ENCODE results near the gene PHLDB3.

DNA sequence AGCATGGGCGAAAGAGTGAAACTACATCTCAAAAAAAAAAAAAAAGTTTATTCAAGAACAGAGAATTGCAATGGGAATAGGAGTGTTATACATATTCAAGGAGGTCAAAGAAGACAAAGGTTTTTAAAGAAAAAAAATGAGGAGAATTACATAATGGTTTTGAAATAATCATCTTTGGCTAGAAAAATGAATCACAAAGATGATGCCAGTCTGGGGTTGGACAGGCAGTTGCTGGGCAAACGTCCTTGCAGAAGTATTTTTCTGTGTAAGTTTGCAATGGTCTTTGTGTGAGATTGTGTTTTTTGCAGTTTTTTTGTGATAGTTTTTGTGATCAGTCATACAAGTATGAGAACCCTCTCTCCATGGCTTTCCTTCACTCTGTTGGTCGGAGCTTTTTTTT, 62.8 kb downstream of the PHLDB3 start:
- TF ChIP-seq, protein P1, sequence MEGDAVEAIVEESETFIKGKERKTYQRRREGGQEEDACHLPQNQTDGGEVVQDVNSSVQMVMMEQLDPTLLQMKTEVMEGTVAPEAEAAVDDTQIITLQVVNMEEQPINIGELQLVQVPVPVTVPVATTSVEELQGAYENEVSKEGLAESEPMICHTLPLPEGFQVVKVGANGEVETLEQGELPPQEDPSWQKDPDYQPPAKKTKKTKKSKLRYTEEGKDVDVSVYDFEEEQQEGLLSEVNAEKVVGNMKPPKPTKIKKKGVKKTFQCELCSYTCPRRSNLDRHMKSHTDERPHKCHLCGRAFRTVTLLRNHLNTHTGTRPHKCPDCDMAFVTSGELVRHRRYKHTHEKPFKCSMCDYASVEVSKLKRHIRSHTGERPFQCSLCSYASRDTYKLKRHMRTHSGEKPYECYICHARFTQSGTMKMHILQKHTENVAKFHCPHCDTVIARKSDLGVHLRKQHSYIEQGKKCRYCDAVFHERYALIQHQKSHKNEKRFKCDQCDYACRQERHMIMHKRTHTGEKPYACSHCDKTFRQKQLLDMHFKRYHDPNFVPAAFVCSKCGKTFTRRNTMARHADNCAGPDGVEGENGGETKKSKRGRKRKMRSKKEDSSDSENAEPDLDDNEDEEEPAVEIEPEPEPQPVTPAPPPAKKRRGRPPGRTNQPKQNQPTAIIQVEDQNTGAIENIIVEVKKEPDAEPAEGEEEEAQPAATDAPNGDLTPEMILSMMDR (IDR thresholded peaks at IDR 0.05; ENCODE audit: poor library complexity, severe bottlenecking) = no peak
- TF ChIP-seq SMC3 (conservative IDR thresholded peaks at IDR 0.05; ENCODE audit: poor library complexity) (no peak), EP300 (conservative IDR thresholded peaks at IDR 0.05; ENCODE audit: poor library complexity, severe bottlenecking) (no peak)
- TF ChIP-seq, protein P2, sequence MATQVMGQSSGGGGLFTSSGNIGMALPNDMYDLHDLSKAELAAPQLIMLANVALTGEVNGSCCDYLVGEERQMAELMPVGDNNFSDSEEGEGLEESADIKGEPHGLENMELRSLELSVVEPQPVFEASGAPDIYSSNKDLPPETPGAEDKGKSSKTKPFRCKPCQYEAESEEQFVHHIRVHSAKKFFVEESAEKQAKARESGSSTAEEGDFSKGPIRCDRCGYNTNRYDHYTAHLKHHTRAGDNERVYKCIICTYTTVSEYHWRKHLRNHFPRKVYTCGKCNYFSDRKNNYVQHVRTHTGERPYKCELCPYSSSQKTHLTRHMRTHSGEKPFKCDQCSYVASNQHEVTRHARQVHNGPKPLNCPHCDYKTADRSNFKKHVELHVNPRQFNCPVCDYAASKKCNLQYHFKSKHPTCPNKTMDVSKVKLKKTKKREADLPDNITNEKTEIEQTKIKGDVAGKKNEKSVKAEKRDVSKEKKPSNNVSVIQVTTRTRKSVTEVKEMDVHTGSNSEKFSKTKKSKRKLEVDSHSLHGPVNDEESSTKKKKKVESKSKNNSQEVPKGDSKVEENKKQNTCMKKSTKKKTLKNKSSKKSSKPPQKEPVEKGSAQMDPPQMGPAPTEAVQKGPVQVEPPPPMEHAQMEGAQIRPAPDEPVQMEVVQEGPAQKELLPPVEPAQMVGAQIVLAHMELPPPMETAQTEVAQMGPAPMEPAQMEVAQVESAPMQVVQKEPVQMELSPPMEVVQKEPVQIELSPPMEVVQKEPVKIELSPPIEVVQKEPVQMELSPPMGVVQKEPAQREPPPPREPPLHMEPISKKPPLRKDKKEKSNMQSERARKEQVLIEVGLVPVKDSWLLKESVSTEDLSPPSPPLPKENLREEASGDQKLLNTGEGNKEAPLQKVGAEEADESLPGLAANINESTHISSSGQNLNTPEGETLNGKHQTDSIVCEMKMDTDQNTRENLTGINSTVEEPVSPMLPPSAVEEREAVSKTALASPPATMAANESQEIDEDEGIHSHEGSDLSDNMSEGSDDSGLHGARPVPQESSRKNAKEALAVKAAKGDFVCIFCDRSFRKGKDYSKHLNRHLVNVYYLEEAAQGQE (IDR thresholded peaks at IDR 0.05; ENCODE audit: borderline replicate concordance) = no peak

Data from neural cell (in vitro differentiated cells).